Mucosa of descending colon (tissue), 3 donors: Measurements from ENCODE around the gene RPS24. TPM values are rescaled to one million over a fixed set of nuclear protein-coding genes. Genes with fewer than 3 reads are reported as not detected.

Experiments used
- ATAC-seq: fragments of 200-7000 bp; cut with Tn5 transposase; one replicate; pipeline ENCODE4 v1.9.1; 2020; ENCODE audit warnings: mild to moderate bottlenecking, moderate library complexity
- DNase-seq, 3 donors: peaks; one replicate each; pipeline ENCODE4 v3.0.0-alpha.2; 2020
- H3K36me3 ChIP-seq: fragments of 200-600 bp; one replicate; pipeline ENCODE4 v1.8.0; 2021; ENCODE audit warnings: low read depth, mild to moderate bottlenecking
- H3K4me1 ChIP-seq: fragments of 200-600 bp; one replicate; pipeline ENCODE4 v1.8.0; 2021; ENCODE audit warnings: low read depth, mild to moderate bottlenecking
- H3K4me3 ChIP-seq: fragments of 200-600 bp; one replicate; pipeline ENCODE4 v1.8.0; 2021; ENCODE audit warnings: mild to moderate bottlenecking
- H3K9me3 ChIP-seq: fragments of 200-600 bp; one replicate; pipeline ENCODE4 v1.8.0; 2021; ENCODE audit warnings: mild to moderate bottlenecking
- CTCF ChIP-seq: fragments of 200-600 bp; IDR thresholded peaks from one replicate; pipeline ENCODE4 v1.8.0; 2022; ENCODE audit warnings: antibody characterized with exemption, mild to moderate bottlenecking
- intact Hi-C, 2 donors: fragments of 100-400 bp; cut with DNase I in 1 of 2; cut with micrococcal nuclease in 1 of 2; formaldehyde crosslinking; loops; one replicate each; pipeline versions ENCODE4 v1.11.0 to v1.11.1; 2022; cut with DNase I, micrococcal nuclease
- total RNA-seq, 3 donors: library from RNA; stranded (reverse); fragmentation: NEBNext Ultra II Directional in 2 of 3; extraction: Animal tissue kit (Norgen Biotek cat#: 25700) in 2 of 3; gene quantifications; one replicate each; pipeline versions ENCODE4 v1.2.1 to v1.2.4, GENCODE V29; 2021 to 2023
- donor health status: DM: no; HTN: no; CAD: no; lungs with moderate emphysema.
- donor health status: DM: no; HTN: no; CAD: no.
- donor health status: DM: no; HTN: yes; CAD: no.

The RPS24 gene
- total RNA-seq, 3 donors from 2014 or later = 1,117 to 1,284 (median 1,155) TPM

GRCh38 chr10:78013564-78013963, 20.1 kb upstream of the RPS24 start:
- intact Hi-C loops = no loop called here
- H3K4me3 ChIP-seq = no peak overlapping the region

GRCh38 chr10:78015546-78015945, 18.1 kb upstream of the RPS24 start:
- TF ChIP-seq CTCF = no peak
- intact Hi-C loops = no loop called here
- Histone ChIP-seq H3K4me1 (no peaks in the 10 kb centered on the region), H3K9me3 (no peaks in the 10 kb centered on the region), H3K36me3 (no peaks in the 10 kb centered on the region), H3K4me3 (no peak overlapping the region)
- ATAC-seq = no peak
- DNase-seq = no peak

More at GRCh38 chr10:78013564-78013963, 20.1 kb upstream of the RPS24 start:
- ATAC-seq (no peak), DNase-seq (no peak)
- H3K36me3 ChIP-seq = no peaks in the 10 kb centered on the region
- H3K4me1 ChIP-seq = no peaks in the 10 kb centered on the region
- no peaks in the 10 kb centered on the region for H3K9me3 ChIP-seq
- no peak for TF ChIP-seq CTCF

GRCh38 chr10:78017856-78018255, 15.8 kb upstream of the RPS24 start:
- Histone ChIP-seq H3K9me3 (no peaks in the 10 kb centered on the region), H3K36me3 (peaks cover 8% of the 10 kb centered on the region), H3K4me1 (no peaks in the 10 kb centered on the region), H3K4me3 (no peak overlapping the region)
- DNase-seq = no peak
- TF ChIP-seq CTCF = no peak
- no peak for ATAC-seq
- intact Hi-C loops = no loop called here

- H3K36me3 ChIP-seq = peaks cover 20% of the 10 kb centered on the region
- intact Hi-C loops = no loop called here
These were observed 14.4 kb upstream of the RPS24 start for GRCh38 chr10:78019264-78019663.

GRCh38 chr10:78021201-78021600, 12.5 kb upstream of the RPS24 start:
- TF ChIP-seq CTCF = no peak
- ATAC-seq (no peak), DNase-seq (no peak)
- Histone ChIP-seq H3K36me3 (peaks cover 28% of the 10 kb centered on the region), H3K9me3 (no peaks in the 10 kb centered on the region), H3K4me1 (no peaks in the 10 kb centered on the region), H3K4me3 (no peak overlapping the region)
- intact Hi-C loops = no loop called here

More at GRCh38 chr10:78019264-78019663, 14.4 kb upstream of the RPS24 start:
- Histone ChIP-seq H3K9me3 (no peaks in the 10 kb centered on the region), H3K4me1 (no peaks in the 10 kb centered on the region), H3K4me3 (no peak overlapping the region)
- TF ChIP-seq CTCF = no peak
- no peak for ATAC-seq
- no peak for DNase-seq

- Histone ChIP-seq H3K4me3 (no peak overlapping the region), H3K4me1 (peaks cover 13% of the 10 kb centered on the region), H3K9me3 (no peaks in the 10 kb centered on the region), H3K36me3 (peaks cover 28% of the 10 kb centered on the region)
- no peak for ATAC-seq
- no peak for TF ChIP-seq CTCF
- DNase-seq = no peak
- intact Hi-C loops = no loop called here
These were observed 9.9 kb upstream of the RPS24 start for GRCh38 chr10:78023741-78024140.
